ENCODE results near the gene CYSRT1. TPM values are rescaled to one million over a fixed set of nuclear protein-coding genes. Genes with fewer than 3 reads are reported as not detected.
A peak's percentile ranks its signal among the peaks of the same experiment; 100 is the strongest.

Gene CYSRT1
- total RNA-seq, 1 donor from 2014 or later: 0.27 TPM

DNA sequence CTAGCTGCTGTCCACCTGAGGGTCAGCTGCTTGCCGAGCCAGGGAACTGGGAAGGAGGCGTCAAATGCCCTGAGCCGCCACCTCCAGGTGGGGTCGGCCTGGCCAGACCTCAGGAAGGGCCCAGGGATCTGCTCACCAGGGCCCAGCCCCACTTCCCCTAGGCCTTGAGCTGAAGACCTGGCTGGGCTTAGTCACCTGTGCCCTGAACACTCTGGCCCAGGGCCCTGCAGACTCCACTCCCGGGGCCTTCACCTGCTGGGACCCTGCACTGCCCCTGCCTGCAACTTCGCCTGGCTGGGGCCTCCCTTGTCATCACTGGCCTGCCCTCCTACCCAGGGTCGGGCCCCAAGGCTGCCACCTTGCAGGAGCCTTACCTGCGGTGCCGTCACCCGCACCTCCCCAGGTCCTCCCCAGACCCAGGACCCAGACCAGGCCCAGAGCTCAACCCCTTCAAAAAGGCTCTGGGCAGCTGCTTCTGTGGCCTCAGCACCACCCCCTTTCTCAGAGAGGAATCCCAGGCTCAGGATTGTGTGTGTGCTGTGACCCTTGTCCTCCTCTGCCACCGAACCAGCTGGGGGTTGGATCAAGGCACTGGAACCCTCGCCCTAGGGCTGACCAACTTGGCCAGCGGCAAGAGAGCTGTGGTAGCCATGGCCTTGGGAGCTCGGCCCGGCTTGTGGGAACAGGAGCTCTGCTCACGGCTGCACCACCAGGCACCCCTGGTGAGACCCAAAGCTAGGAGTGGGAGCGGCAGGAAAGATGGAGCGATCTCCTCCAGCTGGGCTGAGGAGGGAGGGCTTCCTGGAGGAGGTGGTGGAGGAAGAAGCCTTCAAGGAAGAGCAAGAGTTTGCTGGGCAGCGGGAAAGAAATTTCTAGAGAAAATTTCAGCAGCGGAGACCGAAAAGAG, 29.0 kb downstream of the CYSRT1 start:
- DNase-seq: no peak
- H3K27ac ChIP-seq (replicated peaks): peak overlapping the region; percentile 93
- peaks cover 28% of the 10 kb centered on the region for H3K36me3 ChIP-seq
- intact Hi-C loops (cut with micrococcal nuclease): no loop called here
- H3K4me1 ChIP-seq: peaks cover 58% of the 10 kb centered on the region
- no peaks in the 10 kb centered on the region for H3K27me3 ChIP-seq (ENCODE audit: low read depth)
- peak overlapping the region; percentile 93 for H3K4me3 ChIP-seq
- no peaks in the 10 kb centered on the region for H3K9me3 ChIP-seq (replicated peaks)
- TF ChIP-seq, protein P1, sequence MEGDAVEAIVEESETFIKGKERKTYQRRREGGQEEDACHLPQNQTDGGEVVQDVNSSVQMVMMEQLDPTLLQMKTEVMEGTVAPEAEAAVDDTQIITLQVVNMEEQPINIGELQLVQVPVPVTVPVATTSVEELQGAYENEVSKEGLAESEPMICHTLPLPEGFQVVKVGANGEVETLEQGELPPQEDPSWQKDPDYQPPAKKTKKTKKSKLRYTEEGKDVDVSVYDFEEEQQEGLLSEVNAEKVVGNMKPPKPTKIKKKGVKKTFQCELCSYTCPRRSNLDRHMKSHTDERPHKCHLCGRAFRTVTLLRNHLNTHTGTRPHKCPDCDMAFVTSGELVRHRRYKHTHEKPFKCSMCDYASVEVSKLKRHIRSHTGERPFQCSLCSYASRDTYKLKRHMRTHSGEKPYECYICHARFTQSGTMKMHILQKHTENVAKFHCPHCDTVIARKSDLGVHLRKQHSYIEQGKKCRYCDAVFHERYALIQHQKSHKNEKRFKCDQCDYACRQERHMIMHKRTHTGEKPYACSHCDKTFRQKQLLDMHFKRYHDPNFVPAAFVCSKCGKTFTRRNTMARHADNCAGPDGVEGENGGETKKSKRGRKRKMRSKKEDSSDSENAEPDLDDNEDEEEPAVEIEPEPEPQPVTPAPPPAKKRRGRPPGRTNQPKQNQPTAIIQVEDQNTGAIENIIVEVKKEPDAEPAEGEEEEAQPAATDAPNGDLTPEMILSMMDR (IDR thresholded peaks at IDR 0.05; ENCODE audit: borderline replicate concordance): no peak

DNA sequence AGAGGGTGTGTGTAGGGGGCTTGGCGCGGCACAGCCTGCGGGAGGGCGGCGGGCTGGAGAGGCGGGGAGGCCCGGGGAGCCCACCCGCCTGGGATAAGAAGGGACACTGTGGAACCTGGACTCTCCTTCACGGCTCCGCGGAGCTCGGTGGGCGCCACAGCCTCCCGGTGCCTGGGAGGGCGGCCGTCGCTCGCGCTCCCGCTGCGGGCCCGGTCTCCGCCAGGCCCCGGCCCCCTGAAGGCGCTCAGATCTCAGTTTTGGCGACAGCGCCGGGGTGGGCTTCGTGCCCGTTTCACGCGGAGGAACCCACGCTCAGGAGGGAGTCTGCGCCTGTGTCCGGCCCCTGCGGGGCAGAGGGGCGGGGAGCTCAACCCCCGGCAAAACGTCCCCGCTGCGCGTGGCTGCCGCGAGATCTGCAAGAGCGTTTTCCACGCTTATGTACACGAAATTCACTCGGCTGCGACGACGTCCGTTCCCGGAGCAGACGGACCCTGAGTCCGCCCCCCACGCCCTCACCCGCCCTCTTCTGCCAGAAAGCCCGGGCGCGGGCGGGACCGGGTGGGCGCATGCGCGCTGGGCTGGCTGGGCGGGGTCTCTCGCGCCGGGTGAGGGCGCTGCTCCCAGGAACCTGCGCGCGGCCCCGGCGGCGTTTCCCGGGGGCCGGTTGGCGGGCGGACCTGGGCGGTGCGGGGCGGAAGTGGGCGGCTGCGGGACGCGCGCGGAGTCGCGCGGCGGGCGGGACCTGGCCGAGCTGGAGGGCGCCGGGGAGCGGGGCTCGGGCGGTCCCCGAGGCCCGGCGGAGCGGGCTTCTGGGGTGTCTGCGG, 29.9 kb downstream of the CYSRT1 start, which contains the start of gene NELFB:
Gene NELFB (plus strand): TSS at position 704 of the 824 bp plus-strand sequence.
- H3K36me3 ChIP-seq: peaks cover 33% of the 10 kb centered on the region
- no peaks in the 10 kb centered on the region for H3K27me3 ChIP-seq (ENCODE audit: low read depth)
- H3K27ac ChIP-seq (replicated peaks): peak within 1 kb of the TSS; percentile 93
- TF ChIP-seq, protein P1 (IDR thresholded peaks at IDR 0.05; ENCODE audit: borderline replicate concordance): peak; percentile 28
- peaks cover 54% of the 10 kb centered on the region for H3K4me1 ChIP-seq
- intact Hi-C loops (cut with micrococcal nuclease): no loop called here
- no peaks in the 10 kb centered on the region for H3K9me3 ChIP-seq (replicated peaks)
- H3K4me3 ChIP-seq: peak within 1 kb of the TSS; percentile 93
- peak; percentile 95 for DNase-seq

DNA sequence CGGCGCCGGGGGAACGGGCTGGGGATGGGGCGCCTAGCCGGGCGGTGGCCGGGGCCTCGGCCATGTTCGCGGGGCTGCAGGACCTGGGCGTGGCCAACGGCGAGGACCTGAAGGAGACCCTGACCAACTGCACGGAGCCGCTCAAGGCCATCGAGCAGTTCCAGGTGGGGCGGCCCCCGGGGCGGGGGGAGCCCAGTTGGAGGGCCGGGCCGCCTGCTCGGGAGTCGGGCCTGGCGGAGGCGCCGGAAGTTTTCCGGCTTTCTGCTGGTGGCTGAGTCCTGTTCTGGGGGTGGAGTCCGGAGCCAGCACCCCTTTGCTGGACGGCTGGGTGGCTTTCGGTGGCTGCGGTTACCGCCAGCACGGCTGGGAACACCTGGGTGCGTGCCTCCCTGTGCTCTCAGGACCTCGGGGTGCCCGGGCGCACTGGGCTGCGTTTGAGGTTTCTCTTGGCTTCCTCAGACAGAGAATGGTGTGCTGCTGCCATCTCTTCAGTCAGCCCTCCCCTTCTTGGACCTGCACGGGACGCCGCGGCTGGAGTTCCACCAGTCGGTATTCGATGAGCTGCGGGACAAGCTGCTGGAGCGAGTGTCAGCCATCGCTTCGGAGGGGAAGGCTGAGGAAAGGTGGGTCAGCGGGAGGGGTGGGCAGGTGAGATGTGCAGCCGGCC, 30.6 kb downstream of the CYSRT1 start:
- TF ChIP-seq, protein P1 (IDR thresholded peaks at IDR 0.05; ENCODE audit: borderline replicate concordance): no peak
- Histone ChIP-seq H3K4me1 (peaks cover 47% of the 10 kb centered on the region), H3K9me3 (replicated peaks) (no peaks in the 10 kb centered on the region), H3K27me3 (ENCODE audit: low read depth) (no peaks in the 10 kb centered on the region), H3K27ac (replicated peaks) (peak overlapping the region; percentile 93), H3K4me3 (peak overlapping the region; percentile 93), H3K36me3 (peaks cover 33% of the 10 kb centered on the region)
- intact Hi-C loops (cut with micrococcal nuclease): no loop called here
- DNase-seq: peak; percentile 46

DNA sequence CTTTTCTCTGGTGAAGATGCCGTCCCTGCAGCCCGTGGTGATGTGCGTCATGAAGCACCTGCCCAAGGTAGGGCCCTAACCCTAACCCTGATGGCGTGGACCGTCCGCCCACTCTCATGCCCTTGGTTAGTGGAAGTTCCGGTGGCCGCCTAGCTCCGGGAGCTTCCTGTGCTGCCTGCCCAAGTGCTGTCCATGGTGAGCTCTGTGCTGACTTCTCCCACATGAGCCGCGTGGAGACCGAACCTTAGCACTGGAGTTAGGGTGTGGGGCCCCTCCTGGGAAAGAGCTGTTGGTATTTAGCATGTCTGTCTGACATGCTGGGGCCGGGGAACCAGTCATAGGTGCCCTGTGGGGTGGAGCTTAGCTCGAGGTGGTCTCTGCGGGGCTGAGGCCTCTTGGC, 31.4 kb downstream of the CYSRT1 start:
- TF ChIP-seq, protein P1 (IDR thresholded peaks at IDR 0.05; ENCODE audit: borderline replicate concordance): no peak
- peak overlapping the region; percentile 93 for H3K4me3 ChIP-seq

DNA sequence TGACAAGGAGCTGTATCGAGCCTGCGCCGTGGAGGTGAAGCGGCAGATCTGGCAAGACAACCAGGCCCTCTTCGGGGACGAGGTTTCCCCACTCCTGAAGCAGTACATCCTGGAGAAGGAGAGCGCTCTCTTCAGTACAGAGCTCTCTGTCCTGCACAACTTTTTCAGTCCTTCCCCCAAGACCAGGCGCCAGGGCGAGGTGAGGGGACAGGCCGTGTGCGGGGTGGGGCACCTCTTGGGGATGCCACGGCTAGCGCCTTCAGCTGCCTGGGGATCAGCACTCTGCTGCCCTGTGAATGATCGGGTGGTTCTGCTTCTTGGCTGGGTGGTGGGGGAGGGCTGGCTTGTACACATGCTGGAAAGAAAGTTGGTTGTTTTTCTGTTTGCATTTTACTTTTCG, 31.9 kb downstream of the CYSRT1 start:
- intact Hi-C loops (cut with micrococcal nuclease): no loop called here
- H3K36me3 ChIP-seq: peaks cover 33% of the 10 kb centered on the region
- peak overlapping the region; percentile 93 for H3K4me3 ChIP-seq
- peaks cover 43% of the 10 kb centered on the region for H3K4me1 ChIP-seq
- no peaks in the 10 kb centered on the region for H3K9me3 ChIP-seq (replicated peaks)
- H3K27me3 ChIP-seq (ENCODE audit: low read depth): no peaks in the 10 kb centered on the region
- DNase-seq: no peak
- no peak overlapping the region for H3K27ac ChIP-seq (replicated peaks)
- TF ChIP-seq, protein P1 (IDR thresholded peaks at IDR 0.05; ENCODE audit: borderline replicate concordance): no peak

More for the DNA sequence above, 31.4 kb downstream of the CYSRT1 start:
- Histone ChIP-seq H3K27me3 (ENCODE audit: low read depth) (no peaks in the 10 kb centered on the region), H3K9me3 (replicated peaks) (no peaks in the 10 kb centered on the region), H3K36me3 (peaks cover 33% of the 10 kb centered on the region), H3K4me1 (peaks cover 41% of the 10 kb centered on the region), H3K27ac (replicated peaks) (no peak overlapping the region)
- intact Hi-C loops (cut with micrococcal nuclease): no loop called here
- DNase-seq: no peak
